Activated T-helper 17 cell treated with anti-CD3 and anti-CD28 coated beads, Interleukin-2, amount 50 U/mL, for 72 hours (primary cell): Measurements from ENCODE around the gene NCAM1. TPM values are rescaled to one million over a fixed set of nuclear protein-coding genes. Genes with fewer than 3 reads are reported as not detected.
"Not testable (repeated sequence)": the region's sequence is repeated elsewhere in the genome, so short reads cannot be mapped to it uniquely, and the experiment has no call there.

ENCODE experiments used
- ATAC-seq: fragments of 150-1000 bp; cut with Tn5 transposase; replicated peaks from 2 replicates; pipeline ENCODE4 v1.10.0; 2021; ENCODE audit warnings: mild to moderate bottlenecking, moderate library complexity
- H3K27ac Mint-ChIP-seq: one replicate; pipeline ENCODE4 v1.8.0; 2022; ENCODE audit warnings: mixed read lengths
- H3K27me3 Mint-ChIP-seq: one replicate; pipeline ENCODE4 v1.8.0; 2022; ENCODE audit warnings: mixed read lengths
- H3K36me3 Mint-ChIP-seq: one replicate; pipeline ENCODE4 v1.8.0; 2022; ENCODE audit warnings: low read depth, mild to moderate bottlenecking, mixed read lengths
- H3K4me1 Mint-ChIP-seq: one replicate; pipeline ENCODE4 v1.8.0; 2022; ENCODE audit warnings: mixed read lengths
- H3K4me3 Mint-ChIP-seq: one replicate; pipeline ENCODE4 v1.8.0; 2022; ENCODE audit warnings: mild to moderate bottlenecking, mixed read lengths
- H3K9me3 Mint-ChIP-seq: one replicate; pipeline ENCODE4 v1.8.0; 2022; ENCODE audit warnings: mixed read lengths
- total RNA-seq, 2 donors: library from RNA; stranded (reverse); gene quantifications; one replicate each; pipeline ENCODE4 v1.2.3, GENCODE V29; 2022

Gene NCAM1
- total RNA-seq: not detected

- peaks cover 6% of the 10 kb centered on the region for H3K4me1 Mint-ChIP-seq
- peaks cover 51% of the 10 kb centered on the region for H3K27me3 Mint-ChIP-seq
- no peak within 1 kb of the TSS for H3K27ac Mint-ChIP-seq
- H3K36me3 Mint-ChIP-seq: no peaks in the 10 kb centered on the region
- no peaks in the 10 kb centered on the region for H3K9me3 Mint-ChIP-seq
- peak within 1 kb of the TSS; percentile 74 for H3K4me3 Mint-ChIP-seq
- peak; percentile 14 for ATAC-seq
Observed at GRCh38 chr11:112961146-112961668, at the start of gene NCAM1. TSS of gene NCAM1 (plus strand) at chr11:112961420.

- H3K9me3 Mint-ChIP-seq: no peaks in the 10 kb centered on the region
- no peaks in the 10 kb centered on the region for H3K4me1 Mint-ChIP-seq
- H3K27ac Mint-ChIP-seq: no peak overlapping the region
- H3K27me3 Mint-ChIP-seq: peaks cover 8% of the 10 kb centered on the region
- H3K36me3 Mint-ChIP-seq: no peaks in the 10 kb centered on the region
- ATAC-seq: no peak
- H3K4me3 Mint-ChIP-seq: no peak overlapping the region
Observed at GRCh38 chr11:112922606-112923005, 38.6 kb upstream of the NCAM1 start.

DNA sequence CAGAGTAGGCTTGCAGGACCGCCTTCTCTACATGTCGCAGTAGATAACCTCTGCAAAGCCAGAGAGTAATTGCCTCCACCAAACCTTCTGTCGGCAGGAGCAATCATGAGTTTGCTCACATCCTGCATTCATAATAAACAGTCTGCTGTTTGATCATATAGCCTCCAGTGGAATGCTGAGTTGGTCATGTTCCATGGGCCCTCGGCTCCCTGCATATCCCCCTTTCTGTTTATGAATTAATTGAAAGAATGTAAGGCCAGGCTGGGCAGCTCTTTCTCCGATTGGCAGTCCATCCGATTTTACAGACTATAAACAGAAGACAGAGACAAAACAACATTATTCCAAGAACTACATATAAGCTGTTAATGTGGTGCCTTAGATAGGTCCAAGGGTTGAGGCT lies 36.4 kb upstream of the NCAM1 start:
- H3K27ac Mint-ChIP-seq, H3K27me3 Mint-ChIP-seq, H3K36me3 Mint-ChIP-seq, H3K4me1 Mint-ChIP-seq, H3K9me3 Mint-ChIP-seq, H3K4me3 Mint-ChIP-seq, ATAC-seq: not testable (repeated sequence)

DNA sequence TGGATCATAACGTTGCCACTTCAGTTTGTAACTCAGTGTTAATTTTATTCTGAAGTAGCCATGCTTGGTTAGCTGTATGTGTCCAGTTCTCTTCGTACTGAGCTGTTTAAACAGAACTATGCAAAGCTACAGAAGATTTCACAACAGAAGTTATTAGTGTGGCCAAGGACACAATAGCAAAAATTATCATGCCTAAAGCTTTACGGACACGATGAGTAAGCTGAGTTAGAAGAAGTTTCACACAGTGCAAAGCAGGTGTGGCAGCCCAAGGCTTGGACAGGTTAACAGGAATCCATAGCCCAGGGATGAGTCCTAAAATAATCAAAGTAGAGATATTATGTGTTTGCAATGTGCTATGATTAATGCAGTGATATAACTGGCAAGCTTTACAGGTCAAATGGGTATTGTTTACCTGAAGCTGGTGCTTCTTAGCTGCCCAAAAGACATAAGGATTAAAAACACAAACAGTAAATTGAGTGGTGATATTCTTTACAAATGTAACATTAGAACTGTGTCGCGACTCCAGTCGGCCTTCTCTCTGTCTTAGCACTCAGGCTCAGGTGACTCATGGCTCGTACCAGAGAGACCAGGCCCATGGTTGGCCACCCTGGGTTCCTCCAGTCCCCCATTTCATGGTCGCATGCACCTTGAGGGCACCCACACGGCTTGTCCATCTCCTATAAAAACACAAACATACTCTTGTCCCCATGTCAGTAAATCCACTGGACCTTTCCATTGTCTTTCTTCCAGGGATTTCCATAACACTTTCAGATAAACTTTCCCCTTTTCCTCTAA lies 35.5 kb upstream of the NCAM1 start:
- no peak for ATAC-seq
- H3K4me3 Mint-ChIP-seq: no peak overlapping the region
- H3K4me1 Mint-ChIP-seq: no peaks in the 10 kb centered on the region
- H3K9me3 Mint-ChIP-seq: no peaks in the 10 kb centered on the region
- H3K36me3 Mint-ChIP-seq: no peaks in the 10 kb centered on the region
- no peak overlapping the region for H3K27ac Mint-ChIP-seq
- peaks cover 7% of the 10 kb centered on the region for H3K27me3 Mint-ChIP-seq

- H3K36me3 Mint-ChIP-seq: no peaks in the 10 kb centered on the region
- H3K9me3 Mint-ChIP-seq: no peaks in the 10 kb centered on the region
- no peak overlapping the region for H3K4me3 Mint-ChIP-seq
- H3K4me1 Mint-ChIP-seq: no peaks in the 10 kb centered on the region
- peaks cover 9% of the 10 kb centered on the region for H3K27me3 Mint-ChIP-seq
- no peak overlapping the region for H3K27ac Mint-ChIP-seq
- ATAC-seq: no peak
Observed at GRCh38 chr11:112928136-112928535, 33.1 kb upstream of the NCAM1 start.

DNA sequence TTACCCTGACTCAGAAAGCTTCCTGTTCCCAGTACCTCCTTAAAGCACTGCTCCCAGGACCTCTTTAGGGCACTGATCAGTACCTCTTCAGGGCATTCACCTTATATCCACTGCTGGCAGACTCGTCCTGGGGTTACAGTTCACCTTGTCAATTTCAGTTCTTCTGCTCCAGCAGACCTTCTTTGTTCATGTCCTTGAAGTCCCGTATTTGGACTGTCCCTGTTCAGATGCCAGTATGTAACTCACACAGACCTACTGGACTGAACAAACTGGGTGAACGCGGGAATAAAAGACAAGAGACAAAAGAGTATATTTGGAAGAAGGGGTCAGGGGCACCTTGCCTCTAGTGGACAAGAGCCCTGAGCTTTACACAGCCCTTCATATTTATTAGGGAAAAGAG lies 31.8 kb upstream of the NCAM1 start:
- H3K27ac Mint-ChIP-seq: no peak overlapping the region
- no peaks in the 10 kb centered on the region for H3K4me1 Mint-ChIP-seq
- H3K9me3 Mint-ChIP-seq: no peaks in the 10 kb centered on the region
- H3K27me3 Mint-ChIP-seq: peaks cover 12% of the 10 kb centered on the region
- no peak overlapping the region for H3K4me3 Mint-ChIP-seq
- no peaks in the 10 kb centered on the region for H3K36me3 Mint-ChIP-seq
- no peak for ATAC-seq

DNA sequence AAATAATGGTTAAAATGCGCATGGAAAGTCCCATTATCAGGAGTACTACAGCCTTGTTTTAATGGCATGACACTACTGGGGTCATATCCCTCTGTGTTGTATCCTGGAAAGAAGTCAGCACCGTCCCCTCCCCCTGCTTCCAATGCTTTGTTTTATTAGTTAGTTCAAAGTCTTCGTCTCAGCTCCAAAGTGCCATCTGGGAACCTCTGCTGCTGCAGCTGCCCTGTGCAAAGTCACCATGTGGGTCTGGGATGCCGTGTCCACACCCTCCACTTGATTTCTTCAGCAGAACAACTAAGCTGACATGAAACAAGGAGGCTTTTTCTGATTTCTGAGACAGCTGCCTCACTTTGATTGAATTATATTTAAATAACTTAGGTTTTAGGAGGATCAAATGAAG lies 29.5 kb upstream of the NCAM1 start:
- Mint-ChIP-seq H3K4me1 (no peaks in the 10 kb centered on the region), H3K9me3 (no peaks in the 10 kb centered on the region), H3K27me3 (peaks cover 12% of the 10 kb centered on the region), H3K36me3 (no peaks in the 10 kb centered on the region), H3K27ac (no peak overlapping the region), H3K4me3 (no peak overlapping the region)
- ATAC-seq: no peak

GRCh38 chr11:112932593-112932992 lies 28.6 kb upstream of the NCAM1 start:
- no peaks in the 10 kb centered on the region for H3K4me1 Mint-ChIP-seq

GRCh38 chr11:112933970-112934369 lies 27.2 kb upstream of the NCAM1 start:
- ATAC-seq: no peak
- Mint-ChIP-seq H3K4me3 (no peak overlapping the region), H3K4me1 (no peaks in the 10 kb centered on the region), H3K27me3 (peaks cover 16% of the 10 kb centered on the region), H3K36me3 (no peaks in the 10 kb centered on the region), H3K27ac (no peak overlapping the region), H3K9me3 (no peaks in the 10 kb centered on the region)

More at GRCh38 chr11:112932593-112932992, 28.6 kb upstream of the NCAM1 start:
- no peaks in the 10 kb centered on the region for H3K9me3 Mint-ChIP-seq
- no peaks in the 10 kb centered on the region for H3K36me3 Mint-ChIP-seq
- no peak for ATAC-seq
- peaks cover 12% of the 10 kb centered on the region for H3K27me3 Mint-ChIP-seq
- no peak overlapping the region for H3K27ac Mint-ChIP-seq
- no peak overlapping the region for H3K4me3 Mint-ChIP-seq

- Mint-ChIP-seq H3K27ac (no peak overlapping the region), H3K9me3 (no peaks in the 10 kb centered on the region), H3K4me1 (no peaks in the 10 kb centered on the region), H3K4me3 (no peak overlapping the region), H3K27me3 (peaks cover 16% of the 10 kb centered on the region), H3K36me3 (no peaks in the 10 kb centered on the region)
- no peak for ATAC-seq
Observed at GRCh38 chr11:112941104-112941503, 20.1 kb upstream of the NCAM1 start.

GRCh38 chr11:112942966-112943643 lies 18.1 kb upstream of the NCAM1 start:
- peaks cover 26% of the 10 kb centered on the region for H3K27me3 Mint-ChIP-seq
- no peaks in the 10 kb centered on the region for H3K36me3 Mint-ChIP-seq
- no peak overlapping the region for H3K27ac Mint-ChIP-seq
- H3K4me1 Mint-ChIP-seq: no peaks in the 10 kb centered on the region
- no peaks in the 10 kb centered on the region for H3K9me3 Mint-ChIP-seq
- no peak overlapping the region for H3K4me3 Mint-ChIP-seq
- ATAC-seq: no peak

GRCh38 chr11:112946866-112947265 lies 14.4 kb upstream of the NCAM1 start:
- peaks cover 4% of the 10 kb centered on the region for H3K9me3 Mint-ChIP-seq
- H3K4me1 Mint-ChIP-seq: no peaks in the 10 kb centered on the region
- H3K27ac Mint-ChIP-seq: no peak overlapping the region
- ATAC-seq: no peak
- peaks cover 40% of the 10 kb centered on the region for H3K27me3 Mint-ChIP-seq
- no peak overlapping the region for H3K4me3 Mint-ChIP-seq
- no peaks in the 10 kb centered on the region for H3K36me3 Mint-ChIP-seq

DNA sequence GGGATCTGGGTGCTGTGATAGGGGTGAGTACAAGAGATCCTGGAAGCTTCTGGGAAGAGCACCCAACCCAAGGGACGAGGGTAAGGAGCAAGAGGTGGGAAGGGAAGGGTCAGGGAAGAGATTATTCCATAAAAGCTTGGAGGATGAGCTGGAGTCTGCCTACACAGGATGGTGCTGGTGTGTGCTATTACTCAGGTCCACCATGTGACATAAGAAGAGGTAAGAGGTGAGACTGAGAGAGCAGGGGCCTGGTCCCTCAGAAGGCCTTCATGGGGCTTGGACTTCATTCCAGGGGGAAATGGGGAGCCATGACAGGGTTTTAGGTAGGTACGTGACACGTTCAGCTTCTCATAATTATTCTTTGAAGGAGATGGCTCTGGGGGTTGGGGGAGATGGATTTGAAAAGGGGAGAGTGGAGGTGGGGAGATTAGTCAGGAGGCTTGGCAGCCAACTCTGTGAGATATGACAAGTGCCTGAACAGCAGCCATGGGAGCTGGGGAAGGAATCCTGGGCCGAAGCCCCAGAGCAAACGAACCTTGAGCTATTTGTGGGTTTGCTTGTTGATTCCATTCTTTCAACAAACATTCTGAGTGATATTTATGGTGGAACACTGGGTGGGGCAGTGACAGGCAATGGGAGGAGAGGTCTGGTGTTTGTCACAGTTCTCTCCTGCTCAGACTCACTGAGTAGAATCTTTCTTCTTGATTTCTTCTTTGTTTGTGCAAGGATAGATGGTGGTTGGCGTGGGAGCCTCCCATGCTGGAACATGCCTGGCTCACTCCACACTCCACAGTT lies 11.2 kb upstream of the NCAM1 start:
- ATAC-seq: no peak
- peaks cover 48% of the 10 kb centered on the region for H3K27me3 Mint-ChIP-seq
- H3K27ac Mint-ChIP-seq: no peak overlapping the region
- H3K36me3 Mint-ChIP-seq: no peaks in the 10 kb centered on the region
- H3K9me3 Mint-ChIP-seq: peaks cover 6% of the 10 kb centered on the region
- H3K4me3 Mint-ChIP-seq: no peak overlapping the region
- no peaks in the 10 kb centered on the region for H3K4me1 Mint-ChIP-seq

GRCh38 chr11:112958670-112959069 lies 2.5 kb upstream of the NCAM1 start:
- peaks cover 6% of the 10 kb centered on the region for H3K4me1 Mint-ChIP-seq
- no peak for ATAC-seq
- no peak overlapping the region for H3K27ac Mint-ChIP-seq
- H3K27me3 Mint-ChIP-seq: peaks cover 43% of the 10 kb centered on the region
- H3K9me3 Mint-ChIP-seq: no peaks in the 10 kb centered on the region
- H3K36me3 Mint-ChIP-seq: no peaks in the 10 kb centered on the region
- H3K4me3 Mint-ChIP-seq: no peak overlapping the region
